Fibroblast of skin of back (primary cell): ENCODE measurements around the gene CDH23.

Source experiments
- DNase-seq: peaks from one replicate; pipeline ENCODE4 v3.0.0-alpha.2; 2013

CDH23 gene

GRCh38 chr10:71565284-71566000 lies 168.7 kb downstream of the CDH23 start:
- no peak for DNase-seq

GRCh38 chr10:71567006-71567405 lies 170.3 kb downstream of the CDH23 start:
- DNase-seq, result no peak

GRCh38 chr10:71568896-71569492 lies 172.3 kb downstream of the CDH23 start:
- DNase-seq, result no peak

DNA sequence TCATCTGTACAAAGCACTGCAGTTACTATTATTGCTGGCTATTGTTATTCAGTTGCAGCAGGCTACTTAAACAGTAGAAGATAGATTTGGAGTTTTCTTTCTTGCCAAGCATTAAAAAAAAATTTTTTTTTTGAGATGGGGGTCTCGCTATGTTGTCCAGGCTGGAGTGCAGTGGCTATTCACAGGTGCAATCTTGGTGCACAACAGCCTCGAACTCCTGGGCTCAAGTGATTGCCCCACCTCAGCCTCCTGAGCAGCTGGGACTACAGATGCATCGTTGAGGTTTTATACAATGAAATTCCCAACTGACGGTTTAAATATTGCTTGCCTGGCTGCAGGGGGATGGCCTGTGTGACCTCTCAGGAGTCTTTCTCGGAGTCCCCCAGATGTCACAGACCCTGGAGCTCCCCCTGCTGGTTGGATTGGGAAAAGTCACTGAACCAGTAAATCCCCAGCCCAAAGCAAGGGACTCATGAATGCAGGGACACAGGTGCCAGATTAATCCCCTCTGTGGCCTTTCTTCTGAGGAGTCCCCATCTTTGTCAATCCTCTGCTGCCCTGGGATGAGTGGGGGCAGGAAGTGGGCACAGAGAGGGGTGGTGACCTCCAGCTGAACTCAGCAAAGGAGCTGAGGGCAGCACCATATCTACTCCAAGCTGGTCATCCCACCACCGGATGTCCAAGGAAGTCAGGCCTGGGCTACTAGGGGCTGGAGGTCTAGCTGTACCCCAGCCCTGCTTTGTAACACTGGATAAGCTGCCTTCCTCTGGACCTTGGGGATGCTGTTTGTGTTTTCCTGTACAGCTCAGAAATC lies 173.3 kb downstream of the CDH23 start:
- DNase-seq, result peak; percentile 45

- no peak for DNase-seq
Measured at GRCh38 chr10:71571460-71572175, 174.9 kb downstream of the CDH23 start.

GRCh38 chr10:71572962-71573361 lies 176.2 kb downstream of the CDH23 start:
- no peak for DNase-seq

DNA sequence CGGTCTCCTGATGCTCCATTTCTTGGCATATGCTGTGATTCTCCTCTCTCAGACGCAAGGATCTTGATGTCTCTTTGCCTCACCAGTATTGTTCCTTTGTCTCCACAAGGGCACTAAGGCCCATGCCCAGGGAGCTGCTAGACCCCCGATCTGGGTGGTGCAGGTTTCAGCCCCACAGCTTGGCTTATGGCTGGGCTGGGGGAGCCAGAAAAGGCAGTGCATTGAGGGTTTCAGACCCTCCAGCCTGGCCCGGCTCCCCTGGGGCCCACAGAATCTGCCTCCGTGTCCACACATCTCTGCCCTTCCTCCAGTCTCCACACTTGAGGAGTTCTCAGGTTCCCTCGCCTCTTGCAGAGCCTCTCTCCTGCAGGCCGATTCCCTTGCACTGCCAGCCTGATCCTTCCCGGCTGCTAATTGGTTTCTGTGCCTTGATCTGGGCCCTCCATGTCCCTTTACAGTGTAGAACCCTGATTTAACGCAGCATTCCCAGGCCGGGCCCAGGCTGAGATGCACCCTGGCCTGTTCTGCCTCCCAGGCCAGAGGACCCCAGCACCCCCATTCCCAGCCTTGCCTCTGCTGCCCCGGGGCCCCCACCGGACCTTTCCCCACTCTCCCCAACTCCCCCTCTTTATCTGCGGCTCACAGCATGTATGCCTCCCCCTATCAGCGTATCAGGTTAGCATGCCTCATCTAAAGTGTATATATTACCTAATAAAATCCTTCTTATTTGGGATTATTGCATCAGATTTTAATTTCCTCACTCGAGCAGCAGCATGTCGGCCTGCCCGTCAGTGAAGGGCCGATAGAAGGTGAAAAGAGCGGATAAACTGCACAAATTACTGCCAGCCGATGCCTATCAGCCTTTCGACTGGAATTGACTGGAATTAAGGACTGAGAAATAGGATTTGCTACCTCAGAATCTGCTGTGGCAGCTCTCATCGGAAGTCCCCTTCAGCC lies 177.1 kb downstream of the CDH23 start:
- DNase-seq, result no peak

- DNase-seq, result no peak
Measured at GRCh38 chr10:71575451-71575850, 178.7 kb downstream of the CDH23 start.

DNA sequence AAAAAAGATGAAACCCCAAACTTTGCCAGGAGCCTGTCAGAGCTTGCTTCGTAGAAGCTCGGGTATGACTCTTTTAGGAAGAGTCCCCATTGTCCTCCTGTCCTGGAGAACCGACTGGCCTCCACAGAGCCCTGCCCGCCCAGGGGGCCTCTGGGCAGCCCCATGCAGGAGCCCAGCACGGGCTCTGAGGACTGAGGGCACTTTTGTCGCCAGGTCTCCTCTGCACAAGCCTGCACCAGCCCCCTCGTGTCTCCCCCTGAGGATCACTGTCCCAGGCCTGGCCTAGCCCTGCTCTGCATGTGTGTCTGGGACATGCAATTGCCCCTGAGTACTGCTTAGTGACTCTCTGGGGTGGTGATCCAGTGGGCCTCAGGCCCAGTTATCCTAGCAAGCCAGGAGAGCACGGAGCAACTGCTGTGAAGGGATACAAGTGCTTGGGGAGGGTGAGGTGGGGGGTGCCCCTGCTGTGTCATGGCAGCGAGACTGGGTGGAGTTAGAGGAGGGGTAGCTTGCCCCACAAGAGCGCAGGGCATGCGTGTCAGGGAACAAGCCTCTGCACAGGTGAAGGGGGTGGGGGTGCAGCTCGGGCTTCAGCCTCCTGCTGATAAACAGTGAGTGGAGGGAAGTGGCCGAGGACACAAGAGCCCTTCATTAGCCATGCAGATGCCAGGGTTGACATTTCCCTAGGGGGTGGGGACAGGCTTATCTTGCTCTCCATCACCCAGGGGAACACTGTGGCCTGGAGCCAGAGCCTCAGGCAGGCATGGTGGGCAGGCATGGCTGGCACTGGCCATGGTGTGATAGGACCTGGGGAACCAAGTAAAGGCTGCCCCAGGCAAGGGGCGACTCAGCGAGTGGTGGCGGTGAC lies 179.4 kb downstream of the CDH23 start:
- no peak for DNase-seq

GRCh38 chr10:71576842-71577241 lies 180.1 kb downstream of the CDH23 start:
- no peak for DNase-seq

DNA sequence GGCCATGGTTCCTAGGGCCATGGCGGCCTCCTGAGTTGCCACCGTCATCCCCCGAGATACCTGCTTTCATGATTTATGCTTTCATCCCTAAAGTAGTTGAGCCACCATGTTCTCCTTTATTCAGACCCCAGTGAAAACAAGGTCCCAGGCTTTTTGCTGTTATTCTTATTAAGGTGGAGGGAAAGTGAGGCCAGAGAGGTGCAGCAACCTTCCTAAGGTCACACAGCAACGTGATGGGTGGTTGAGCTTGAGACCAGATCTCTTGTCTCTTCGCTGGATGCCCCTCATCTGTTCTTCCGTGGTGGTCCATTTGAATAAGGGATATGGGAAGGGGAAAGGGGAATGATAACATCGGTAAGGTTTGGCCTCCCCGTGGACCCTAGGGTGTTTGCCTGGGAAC lies 180.6 kb downstream of the CDH23 start:
- DNase-seq, result no peak

GRCh38 chr10:71578069-71578468 lies 181.3 kb downstream of the CDH23 start:
- DNase-seq, result no peak

- no peak for DNase-seq
Measured at GRCh38 chr10:71579668-71580067, 182.9 kb downstream of the CDH23 start.

DNA sequence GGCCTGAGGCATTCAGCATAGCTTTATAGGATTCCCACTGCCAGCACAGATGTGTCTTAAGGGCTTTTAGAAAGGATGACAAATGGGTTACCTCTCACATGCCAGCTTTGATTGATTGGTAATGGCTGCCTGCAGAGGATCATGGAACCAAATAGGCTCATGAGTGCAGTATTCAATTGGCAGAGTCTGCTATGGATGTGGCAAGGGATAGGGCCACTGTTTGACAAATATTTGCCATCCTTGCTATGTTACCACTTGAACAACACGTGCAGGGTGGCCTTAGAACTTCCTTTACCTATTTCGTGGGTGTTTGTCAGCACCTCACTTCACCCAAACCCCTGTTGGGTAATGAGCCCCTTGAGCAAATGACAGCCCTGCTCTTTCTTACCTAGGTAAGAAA lies 183.7 kb downstream of the CDH23 start:
- no peak for DNase-seq

DNA sequence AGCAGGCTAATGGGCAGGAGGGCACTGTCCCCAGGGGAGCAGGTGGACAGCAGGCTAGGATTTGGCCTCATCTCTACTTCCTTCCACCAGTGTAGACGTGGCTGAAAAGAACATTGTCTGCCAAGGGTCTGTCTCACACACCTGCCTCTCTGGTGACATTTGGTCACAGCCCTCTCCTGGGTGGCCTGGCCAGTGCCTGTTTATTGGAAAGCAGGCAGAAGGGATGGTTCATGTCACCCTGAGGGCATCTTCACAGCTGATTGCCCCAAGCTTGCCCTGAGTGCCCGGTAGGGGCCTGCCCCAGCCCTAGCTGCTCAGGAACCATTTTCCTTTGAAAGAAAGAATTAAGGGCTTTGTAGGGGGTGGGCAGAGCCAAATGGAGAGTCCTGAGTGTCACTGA lies 184.2 kb downstream of the CDH23 start:
- DNase-seq, result no peak

DNA sequence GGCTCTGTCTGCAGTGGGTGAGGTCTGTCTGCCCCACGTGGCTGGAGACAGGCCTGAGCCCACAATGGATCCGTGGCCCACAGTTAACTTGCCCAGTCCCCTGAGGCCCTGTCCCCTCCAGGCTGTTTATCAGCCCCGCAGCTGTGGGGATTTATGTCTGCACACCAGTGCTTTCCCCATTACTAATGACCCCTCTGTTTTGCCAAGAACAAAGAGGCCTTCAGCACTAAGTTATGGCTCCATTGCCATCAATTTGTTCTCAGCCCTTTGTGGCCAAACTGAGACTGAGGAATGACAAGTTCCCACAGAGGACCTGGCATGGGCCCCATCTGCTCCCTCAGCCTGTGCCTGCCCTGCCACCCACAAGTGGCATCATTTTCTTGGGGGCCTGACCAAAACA lies 184.7 kb downstream of the CDH23 start:
- DNase-seq, result no peak

GRCh38 chr10:71582019-71582418 lies 185.3 kb downstream of the CDH23 start:
- DNase-seq, result peak; percentile 38

DNA sequence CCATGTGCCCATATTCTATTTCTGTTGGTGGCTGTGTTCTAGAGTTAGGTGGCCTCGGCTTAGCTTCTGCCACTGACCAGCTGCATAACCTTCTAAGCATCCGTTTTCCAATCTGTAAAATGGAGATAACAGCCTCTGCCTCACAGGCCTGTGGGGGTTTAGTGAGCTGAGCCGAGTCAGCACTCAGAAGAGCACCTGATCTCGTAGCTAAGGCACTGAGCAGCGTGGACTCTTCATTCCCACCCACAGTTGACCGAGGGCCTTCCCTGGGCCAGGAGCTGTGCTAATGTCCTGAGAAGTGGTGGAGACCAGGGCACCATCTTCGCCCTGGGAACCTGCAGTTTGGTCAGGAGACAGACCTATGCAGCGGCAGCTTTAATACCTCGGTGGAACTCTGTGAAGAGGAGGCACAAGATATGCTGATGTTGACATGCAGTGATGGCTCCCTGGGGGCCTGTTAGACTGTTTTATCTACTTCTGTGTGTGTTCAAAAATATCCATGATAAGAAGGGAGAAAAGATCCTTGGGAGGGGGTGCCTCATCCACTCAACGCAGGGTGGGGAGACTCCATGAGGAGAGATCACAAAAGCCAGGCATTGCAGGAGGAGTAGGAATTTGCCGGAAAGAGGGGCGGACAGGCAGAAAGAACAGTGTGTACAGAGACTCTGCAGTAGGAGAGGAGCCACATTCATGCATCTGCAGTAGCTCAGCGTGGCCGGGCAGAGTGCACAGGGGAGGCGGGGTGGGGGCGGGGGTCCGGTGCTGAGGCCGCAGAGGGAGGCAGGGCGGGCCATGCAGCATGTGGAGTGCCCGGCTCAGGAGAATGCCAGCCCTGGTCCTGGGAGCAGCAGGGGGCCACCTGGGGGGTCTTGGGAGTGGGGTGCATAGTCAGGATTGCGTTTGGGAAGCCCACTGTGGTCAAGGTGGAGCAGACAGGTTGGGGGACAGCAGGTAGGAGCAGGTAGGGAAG lies 186.1 kb downstream of the CDH23 start:
- no peak for DNase-seq

DNA sequence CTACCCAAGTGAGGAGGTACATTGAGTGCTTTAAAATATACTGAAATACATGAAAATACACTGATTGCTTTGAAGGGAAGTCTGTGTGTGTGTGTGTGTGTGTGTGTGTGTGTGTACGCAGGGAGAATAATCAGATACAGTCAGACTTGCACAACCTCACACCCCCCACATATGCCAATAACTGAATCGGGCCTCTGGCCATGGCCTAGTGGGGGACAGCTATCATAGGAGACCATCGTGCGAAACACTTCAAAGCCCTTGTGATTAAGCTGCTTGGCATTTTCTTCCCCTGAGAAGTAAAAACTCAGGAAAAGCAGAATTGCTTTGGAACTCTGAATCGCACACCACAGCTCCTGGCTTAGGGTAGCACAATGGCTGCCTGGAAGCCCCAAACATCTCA lies 187.7 kb downstream of the CDH23 start:
- peak; percentile 42 for DNase-seq
